Activated naive CD8-positive, alpha-beta T cell treated with anti-CD3 and anti-CD28 coated beads, Interleukin-2, amount 50 U/mL, for 24 hours (primary cell): Measurements from ENCODE around the gene BEGAIN.

Experiments
- ATAC-seq: fragments of 150-1000 bp; cut with Tn5 transposase; one replicate; pipeline ENCODE4 v1.10.0; 2021
- DNase-seq: peaks from one replicate; pipeline ENCODE4 v3.0.0; 2021
- H3K27ac Mint-ChIP-seq: one replicate; pipeline ENCODE4 v1.8.0; 2021; ENCODE audit warnings: mild to moderate bottlenecking, mixed read lengths
- H3K27me3 Mint-ChIP-seq: one replicate; pipeline ENCODE4 v1.8.0; 2021; ENCODE audit warnings: mixed read lengths
- H3K36me3 Mint-ChIP-seq: one replicate; pipeline ENCODE4 v1.8.0; 2021; ENCODE audit warnings: low read depth, mixed read lengths
- H3K4me1 Mint-ChIP-seq: one replicate; pipeline ENCODE4 v1.8.0; 2021; ENCODE audit warnings: mixed read lengths
- H3K4me3 Mint-ChIP-seq: one replicate; pipeline ENCODE4 v1.8.0; 2021; ENCODE audit warnings: mild to moderate bottlenecking, moderate library complexity, mixed read lengths
- H3K9me3 Mint-ChIP-seq: one replicate; pipeline ENCODE4 v1.8.0; 2021; ENCODE audit warnings: mixed read lengths

The BEGAIN gene

DNA sequence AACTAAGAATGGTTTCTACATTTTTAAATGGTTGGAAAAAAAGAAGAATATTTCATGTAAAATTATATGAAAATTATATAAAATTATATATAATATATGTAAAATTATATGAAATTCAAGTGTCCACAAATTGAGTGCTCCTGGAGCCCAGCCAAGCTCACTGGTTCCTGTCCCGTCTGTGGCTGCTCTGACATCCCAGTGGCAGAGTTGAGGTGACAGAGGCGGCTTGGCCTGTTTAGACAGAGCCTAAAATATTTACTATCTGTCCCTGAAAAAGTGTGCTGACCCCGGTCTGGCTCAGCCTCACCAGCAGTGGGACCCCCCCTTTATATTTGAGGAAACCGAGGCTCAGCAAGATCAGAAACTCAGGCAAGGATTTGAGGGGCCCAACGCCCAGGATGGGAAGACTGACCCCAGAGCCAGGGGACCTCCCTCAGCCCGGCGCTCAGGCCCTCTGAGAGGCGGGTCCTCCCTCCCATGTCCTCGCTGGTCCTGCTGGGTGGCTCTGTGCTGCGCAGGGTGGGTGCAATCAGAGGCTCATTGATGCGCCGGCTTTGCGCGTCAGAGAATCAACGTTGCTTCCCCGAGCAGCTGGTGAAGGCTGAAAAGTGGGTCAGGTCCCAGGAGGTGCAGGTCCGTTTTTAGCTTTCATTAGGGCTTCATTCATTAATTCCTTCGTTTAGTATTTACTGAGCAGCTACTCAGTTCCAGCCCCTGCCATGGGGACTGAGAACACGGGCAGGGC lies 21.5 kb upstream of the BEGAIN start:
- Mint-ChIP-seq H3K27me3 (peaks cover 2% of the 10 kb centered on the region), H3K27ac (no peak overlapping the region), H3K36me3 (no peaks in the 10 kb centered on the region), H3K9me3 (no peaks in the 10 kb centered on the region), H3K4me3 (no peak overlapping the region), H3K4me1 (no peaks in the 10 kb centered on the region)
- DNase-seq, result no peak
- no peak for ATAC-seq

DNA sequence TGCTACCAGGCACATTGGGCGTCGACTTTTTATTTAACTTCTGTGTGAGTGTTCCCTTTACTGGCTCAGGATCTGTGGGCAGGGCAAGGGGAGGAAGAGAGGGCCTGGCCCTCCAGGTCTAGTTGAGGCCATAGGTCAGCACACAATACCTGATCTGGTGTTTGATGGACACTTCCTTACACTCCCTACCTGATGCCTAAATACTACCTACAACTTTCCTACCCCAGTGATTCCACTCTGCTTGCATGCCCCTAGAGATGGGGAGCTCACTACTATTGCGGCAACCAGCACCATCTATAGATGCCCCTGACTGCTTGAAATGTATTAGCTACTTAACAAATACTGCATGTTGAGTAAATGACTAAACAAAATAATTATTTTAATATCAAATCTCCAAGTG lies 20.8 kb upstream of the BEGAIN start:
- Mint-ChIP-seq H3K9me3 (no peaks in the 10 kb centered on the region), H3K4me3 (no peak overlapping the region), H3K27me3 (peaks cover 2% of the 10 kb centered on the region), H3K4me1 (no peaks in the 10 kb centered on the region), H3K27ac (no peak overlapping the region), H3K36me3 (no peaks in the 10 kb centered on the region)
- no peak for ATAC-seq
- no peak for DNase-seq

DNA sequence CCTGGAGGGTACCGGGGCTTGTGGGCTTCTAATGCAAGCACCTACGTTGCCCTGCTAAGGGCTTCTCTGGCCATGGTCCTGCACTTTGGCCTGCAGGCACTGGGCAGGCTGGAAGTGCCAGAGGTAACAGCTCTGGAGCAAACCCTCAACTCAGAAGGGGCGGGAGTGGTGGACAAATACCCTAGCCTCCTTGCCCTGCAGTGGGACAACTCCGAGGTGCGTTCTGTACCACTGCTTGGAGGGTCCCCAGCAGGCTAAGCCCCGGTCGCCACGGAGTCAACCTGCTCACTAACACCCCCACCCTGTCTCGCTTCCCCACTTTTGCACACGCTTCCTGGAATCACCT lies 20.4 kb upstream of the BEGAIN start:
- Mint-ChIP-seq H3K4me3 (no peak overlapping the region), H3K4me1 (no peaks in the 10 kb centered on the region), H3K27me3 (peaks cover 2% of the 10 kb centered on the region)

DNA sequence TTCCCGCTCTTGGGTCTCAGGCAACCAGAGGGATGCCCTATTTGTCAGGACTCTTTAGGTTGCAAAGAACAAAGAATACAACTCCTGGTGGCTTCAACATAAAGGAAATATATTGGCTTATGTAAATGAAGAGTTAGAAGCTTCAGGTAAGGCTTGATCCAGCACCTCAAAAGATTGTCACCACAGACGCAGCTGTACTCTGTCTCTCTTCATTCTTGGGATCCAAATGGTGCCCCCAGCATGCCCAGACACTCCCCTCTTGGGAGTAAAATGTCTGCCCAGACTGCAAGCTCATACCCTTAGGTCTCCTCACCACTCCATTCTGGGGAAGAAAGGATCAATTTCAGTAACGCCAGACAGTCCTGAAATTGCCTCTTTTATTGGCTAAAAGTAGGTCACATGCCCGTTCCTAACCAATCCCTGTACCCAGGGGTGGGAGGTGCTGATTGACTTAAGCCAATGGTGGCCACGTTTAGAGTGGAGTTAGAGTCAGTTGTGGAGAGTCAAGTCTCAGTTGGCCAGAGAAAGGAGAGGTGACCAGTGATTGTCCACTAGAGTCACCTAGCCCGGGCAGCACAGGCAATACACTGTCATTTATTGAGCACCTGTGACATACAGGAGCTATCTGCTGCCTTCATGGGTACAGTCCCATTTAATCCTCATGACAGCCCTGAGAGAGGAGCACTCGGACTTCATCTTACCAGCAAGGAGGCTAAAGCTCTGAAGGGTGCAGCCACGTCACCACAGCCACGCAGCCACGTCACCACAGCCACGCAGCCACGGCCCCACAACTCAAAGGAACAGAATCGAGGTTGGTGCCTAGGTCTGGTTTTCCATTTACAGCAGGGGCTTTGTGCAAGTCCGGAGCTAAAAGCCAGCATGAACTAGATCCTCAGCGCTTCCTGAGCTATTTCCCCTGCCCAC lies 19.7 kb upstream of the BEGAIN start:
- H3K4me1 Mint-ChIP-seq, result no peaks in the 10 kb centered on the region
- no peak overlapping the region for H3K27ac Mint-ChIP-seq
- no peak overlapping the region for H3K4me3 Mint-ChIP-seq
- H3K36me3 Mint-ChIP-seq, result peaks cover 2% of the 10 kb centered on the region
- DNase-seq, result no peak
- H3K9me3 Mint-ChIP-seq, result peaks cover 9% of the 10 kb centered on the region
- peaks cover 2% of the 10 kb centered on the region for H3K27me3 Mint-ChIP-seq
- ATAC-seq, result no peak

More for the DNA sequence above, 20.4 kb upstream of the BEGAIN start:
- Mint-ChIP-seq H3K27ac (no peak overlapping the region), H3K9me3 (peaks cover 3% of the 10 kb centered on the region), H3K36me3 (no peaks in the 10 kb centered on the region)
- ATAC-seq (no peak), DNase-seq (no peak)

DNA sequence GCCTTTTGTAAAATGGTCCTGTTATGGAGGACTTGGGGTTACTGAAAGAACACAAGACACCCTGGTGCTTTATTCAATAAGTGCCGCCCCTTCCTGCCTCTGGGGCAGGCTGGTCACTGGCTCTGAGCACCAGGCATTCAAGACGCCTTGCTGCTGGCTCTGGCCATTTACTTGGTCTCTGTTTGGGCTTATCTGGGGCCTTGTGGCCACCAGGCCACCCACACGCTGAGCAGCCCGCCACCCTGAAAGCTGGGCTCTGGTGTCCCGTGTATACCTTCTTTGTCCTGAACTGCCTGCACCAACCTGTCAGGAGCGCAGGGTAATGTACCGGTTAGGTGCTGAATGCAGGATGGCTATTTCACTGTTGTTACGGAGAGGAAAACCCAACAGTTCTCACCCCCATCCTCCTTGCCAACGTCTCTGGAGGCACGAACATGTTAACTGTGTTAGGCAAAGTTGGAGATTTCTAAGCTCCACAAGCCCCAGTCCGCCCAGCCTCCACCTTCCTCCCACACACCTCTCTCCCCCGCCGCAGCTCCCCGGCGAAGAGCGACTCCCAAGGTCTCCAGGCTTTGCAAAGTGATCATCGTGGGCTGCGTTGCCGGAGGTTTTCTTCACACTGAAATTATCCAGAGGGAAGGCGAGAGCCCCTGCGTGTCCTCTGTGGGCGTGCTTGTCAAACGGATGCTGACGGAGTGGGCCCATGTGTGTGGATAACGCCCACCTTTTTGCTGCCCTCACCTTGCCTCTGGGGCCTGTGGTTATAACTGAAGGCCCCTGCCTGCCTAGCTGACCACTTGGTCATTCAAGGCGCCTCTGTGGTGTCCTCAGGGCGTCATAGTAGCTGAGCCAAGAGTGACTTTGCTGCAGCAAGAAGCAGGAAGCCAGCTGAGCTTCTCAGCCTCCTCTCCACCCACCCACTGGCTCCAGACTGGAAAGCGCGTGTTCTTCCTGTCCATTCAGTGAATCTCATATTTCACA lies 18.8 kb upstream of the BEGAIN start:
- Mint-ChIP-seq H3K36me3 (peaks cover 3% of the 10 kb centered on the region), H3K27ac (no peak overlapping the region), H3K27me3 (peaks cover 2% of the 10 kb centered on the region), H3K4me3 (no peak overlapping the region), H3K4me1 (no peaks in the 10 kb centered on the region), H3K9me3 (peaks cover 16% of the 10 kb centered on the region)
- ATAC-seq, result no peak
- no peak for DNase-seq

DNA sequence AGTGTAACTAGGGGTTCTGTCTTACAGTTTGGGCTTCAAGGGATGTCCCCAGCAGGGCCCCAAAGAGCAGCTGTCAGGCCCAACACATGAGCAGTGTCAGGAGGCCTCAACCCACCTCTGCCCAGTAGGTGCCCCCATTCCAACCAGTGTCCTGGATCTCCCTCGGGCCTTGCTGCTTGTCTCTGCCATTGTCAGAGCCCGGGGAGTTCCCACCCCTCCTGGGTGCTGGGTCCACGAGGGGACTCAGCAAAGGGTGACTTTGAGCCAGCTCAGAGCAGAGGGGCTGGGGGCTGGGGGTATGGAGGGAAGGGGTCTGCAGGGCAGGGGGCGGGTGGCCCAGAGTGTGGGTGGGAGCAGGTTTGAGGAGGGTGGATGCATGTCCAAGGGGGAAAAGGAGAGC lies 18.0 kb upstream of the BEGAIN start:
- no peak overlapping the region for H3K4me3 Mint-ChIP-seq
- H3K27ac Mint-ChIP-seq, result no peak overlapping the region
- peaks cover 3% of the 10 kb centered on the region for H3K36me3 Mint-ChIP-seq
- peaks cover 20% of the 10 kb centered on the region for H3K9me3 Mint-ChIP-seq
- H3K27me3 Mint-ChIP-seq, result peaks cover 2% of the 10 kb centered on the region
- ATAC-seq (no peak), DNase-seq (no peak)
- H3K4me1 Mint-ChIP-seq, result no peaks in the 10 kb centered on the region

DNA sequence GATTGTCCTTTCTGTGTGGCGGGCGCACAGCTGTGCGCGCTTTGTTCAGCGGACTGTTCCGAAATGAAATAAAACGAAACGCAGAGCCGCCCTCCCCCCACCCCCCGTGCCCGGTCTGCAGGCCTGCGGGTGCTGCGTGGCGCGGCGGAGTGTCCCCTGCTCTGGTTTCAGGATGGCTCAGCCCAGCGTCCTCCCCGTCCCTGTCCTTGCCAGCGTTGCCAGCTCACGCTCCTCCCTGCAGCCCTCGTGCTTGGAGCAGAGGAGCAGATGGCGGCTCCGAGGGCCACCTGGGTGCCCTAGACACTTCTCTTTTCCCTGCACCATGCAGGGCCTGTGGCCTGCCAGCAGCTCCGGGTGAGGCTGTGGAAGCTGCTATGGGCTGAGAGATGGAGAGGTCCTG lies 17.5 kb upstream of the BEGAIN start:
- Mint-ChIP-seq H3K4me3 (no peak overlapping the region), H3K9me3 (peaks cover 20% of the 10 kb centered on the region), H3K36me3 (peaks cover 3% of the 10 kb centered on the region), H3K27ac (no peak overlapping the region), H3K4me1 (no peaks in the 10 kb centered on the region), H3K27me3 (peaks cover 3% of the 10 kb centered on the region)
- ATAC-seq (no peak), DNase-seq (no peak)

DNA sequence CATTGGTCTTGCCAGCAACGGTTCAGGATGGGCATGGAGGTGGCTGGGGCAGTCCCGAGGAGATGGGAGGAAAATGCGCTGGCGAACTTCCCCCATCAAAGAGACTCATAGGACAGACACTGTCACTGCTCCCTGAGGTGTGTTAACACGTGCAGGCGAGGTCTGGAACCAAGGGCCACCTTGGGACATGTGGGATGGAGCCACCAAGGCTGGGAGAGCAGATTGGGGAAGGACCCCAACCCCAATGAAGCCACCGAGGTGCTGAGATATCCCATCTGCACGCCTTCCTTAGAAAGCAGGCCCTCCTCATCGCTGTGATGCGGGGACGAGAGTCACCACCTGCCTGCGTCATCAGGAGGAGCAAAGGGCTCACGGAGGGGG lies 16.9 kb upstream of the BEGAIN start:
- ATAC-seq, result no peak
- no peak overlapping the region for H3K27ac Mint-ChIP-seq
- no peaks in the 10 kb centered on the region for H3K4me1 Mint-ChIP-seq
- H3K36me3 Mint-ChIP-seq, result peaks cover 3% of the 10 kb centered on the region
- no peak for DNase-seq
- H3K9me3 Mint-ChIP-seq, result peaks cover 20% of the 10 kb centered on the region
- H3K4me3 Mint-ChIP-seq, result no peak overlapping the region
- peaks cover 8% of the 10 kb centered on the region for H3K27me3 Mint-ChIP-seq

DNA sequence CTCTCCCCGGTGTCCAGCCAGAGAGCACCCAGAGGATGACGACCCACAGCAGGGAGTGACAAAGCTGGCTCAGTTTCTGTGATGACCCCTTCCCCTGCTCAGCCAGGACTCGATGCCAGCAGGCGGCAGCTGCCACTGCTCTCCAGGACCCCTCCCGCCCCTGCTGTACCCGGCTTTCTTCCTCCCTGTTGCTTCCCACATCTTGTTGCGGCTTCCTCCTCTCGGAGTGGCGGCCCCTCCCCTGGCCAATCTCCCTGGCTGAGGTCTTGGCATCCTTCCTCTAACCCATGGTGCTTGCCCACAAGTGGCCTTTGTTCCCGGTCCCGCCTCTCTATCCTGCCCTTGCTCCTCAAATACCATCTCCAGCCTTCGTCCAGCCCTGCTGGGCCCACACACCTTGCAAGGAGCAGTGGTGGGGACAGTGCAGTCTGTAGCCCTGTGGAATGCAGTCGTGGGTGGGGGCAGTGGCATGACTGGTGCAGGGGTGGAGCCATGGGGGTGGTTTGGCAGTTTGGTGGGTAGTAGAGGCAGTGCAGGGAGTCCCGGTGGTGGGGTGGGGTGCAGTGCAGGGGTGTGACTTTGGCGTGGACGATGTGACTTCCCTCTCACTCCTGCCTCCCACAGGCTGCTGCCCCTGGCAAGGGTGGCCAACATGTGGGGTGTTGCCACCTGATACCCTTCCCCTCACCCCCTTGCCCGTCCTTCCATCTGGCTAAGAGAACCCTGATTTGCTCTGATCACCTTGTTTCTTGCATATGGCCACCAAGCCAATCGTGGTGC lies 16.3 kb upstream of the BEGAIN start:
- Mint-ChIP-seq H3K27ac (no peak overlapping the region), H3K36me3 (peaks cover 3% of the 10 kb centered on the region), H3K4me1 (no peaks in the 10 kb centered on the region), H3K4me3 (no peak overlapping the region), H3K27me3 (peaks cover 12% of the 10 kb centered on the region), H3K9me3 (peaks cover 20% of the 10 kb centered on the region)
- ATAC-seq (no peak), DNase-seq (no peak)

DNA sequence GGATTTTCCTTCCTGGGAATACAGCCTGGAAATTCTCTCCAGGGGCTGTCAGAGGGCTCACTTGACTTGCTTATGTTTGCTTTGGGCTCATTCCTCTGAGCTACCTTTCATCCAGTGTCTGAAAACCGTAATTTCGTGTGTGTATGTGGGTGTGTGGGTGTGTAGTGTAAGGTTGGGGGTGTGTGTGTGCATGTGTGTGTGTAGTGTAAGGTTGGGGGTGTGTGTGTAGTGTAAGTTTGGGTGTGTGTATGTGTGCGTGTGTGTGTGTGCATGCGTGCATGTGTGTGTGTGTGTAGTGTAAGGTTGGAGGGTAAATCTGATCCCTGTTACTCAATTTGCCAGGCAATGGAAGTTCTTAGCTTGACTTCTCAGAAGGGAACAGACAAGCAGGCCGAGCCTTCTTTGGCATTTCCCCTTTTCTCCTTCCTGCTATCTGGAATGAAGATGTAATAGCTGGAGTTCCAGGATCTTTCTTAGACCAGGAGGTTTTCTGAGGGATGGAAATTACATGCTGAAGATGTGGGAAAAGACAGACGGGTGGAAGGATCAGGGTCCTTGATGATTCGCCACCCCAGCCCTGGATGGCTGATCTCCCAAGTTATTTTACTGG lies 15.5 kb upstream of the BEGAIN start:
- ATAC-seq (no peak), DNase-seq (no peak)
- Mint-ChIP-seq H3K36me3 (peaks cover 3% of the 10 kb centered on the region), H3K27me3 (peaks cover 12% of the 10 kb centered on the region), H3K4me1 (no peaks in the 10 kb centered on the region), H3K4me3 (no peak overlapping the region), H3K27ac (no peak overlapping the region), H3K9me3 (peaks cover 20% of the 10 kb centered on the region)

DNA sequence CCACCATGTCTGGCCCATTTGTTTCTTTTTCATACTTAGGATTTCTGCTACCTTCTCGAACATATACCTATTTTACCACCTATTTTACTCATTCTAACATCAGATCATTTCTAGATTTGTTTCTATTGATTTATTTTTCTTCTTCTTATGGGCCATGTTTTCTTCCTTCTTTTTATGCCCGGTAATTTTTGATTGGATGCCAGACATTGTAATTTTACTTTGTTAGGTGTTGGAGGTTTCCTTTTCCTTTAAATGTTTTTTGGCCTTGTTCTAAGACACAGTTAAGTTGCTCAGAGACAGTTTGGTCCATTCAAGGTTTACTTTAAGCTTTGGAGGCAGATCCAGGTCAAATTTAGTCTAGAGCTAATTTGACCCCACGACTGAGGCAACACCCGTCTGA lies 14.7 kb upstream of the BEGAIN start:
- no peaks in the 10 kb centered on the region for H3K4me1 Mint-ChIP-seq
- H3K27me3 Mint-ChIP-seq, result peaks cover 12% of the 10 kb centered on the region
- peaks cover 20% of the 10 kb centered on the region for H3K9me3 Mint-ChIP-seq
- ATAC-seq (no peak), DNase-seq (no peak)
- H3K4me3 Mint-ChIP-seq, result no peak overlapping the region
- no peak overlapping the region for H3K27ac Mint-ChIP-seq
- H3K36me3 Mint-ChIP-seq, result peaks cover 3% of the 10 kb centered on the region

DNA sequence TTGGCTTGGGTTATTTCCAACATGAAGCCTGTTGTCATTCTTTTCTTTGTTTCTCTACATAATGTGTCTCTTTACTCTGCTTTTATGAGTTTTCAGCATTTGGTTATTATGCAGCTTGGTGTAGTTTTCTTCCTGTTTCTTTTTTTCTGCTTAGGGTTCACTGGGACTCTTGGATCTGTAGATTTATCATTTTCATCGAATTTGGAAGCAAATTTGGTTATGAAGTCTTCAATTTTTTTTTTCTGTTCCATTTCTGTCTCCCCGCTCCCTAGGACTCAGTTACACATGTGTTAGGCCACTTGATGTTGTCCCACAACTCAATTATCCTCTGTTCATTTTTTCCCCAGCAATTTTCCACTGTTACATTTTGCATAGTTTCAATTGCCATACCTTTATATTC lies 13.8 kb upstream of the BEGAIN start:
- no peak overlapping the region for H3K4me3 Mint-ChIP-seq
- peaks cover 10% of the 10 kb centered on the region for H3K27me3 Mint-ChIP-seq
- ATAC-seq (no peak), DNase-seq (no peak)
- H3K36me3 Mint-ChIP-seq, result peaks cover 3% of the 10 kb centered on the region
- H3K4me1 Mint-ChIP-seq, result no peaks in the 10 kb centered on the region
- H3K9me3 Mint-ChIP-seq, result peaks cover 20% of the 10 kb centered on the region
- H3K27ac Mint-ChIP-seq, result no peak overlapping the region

DNA sequence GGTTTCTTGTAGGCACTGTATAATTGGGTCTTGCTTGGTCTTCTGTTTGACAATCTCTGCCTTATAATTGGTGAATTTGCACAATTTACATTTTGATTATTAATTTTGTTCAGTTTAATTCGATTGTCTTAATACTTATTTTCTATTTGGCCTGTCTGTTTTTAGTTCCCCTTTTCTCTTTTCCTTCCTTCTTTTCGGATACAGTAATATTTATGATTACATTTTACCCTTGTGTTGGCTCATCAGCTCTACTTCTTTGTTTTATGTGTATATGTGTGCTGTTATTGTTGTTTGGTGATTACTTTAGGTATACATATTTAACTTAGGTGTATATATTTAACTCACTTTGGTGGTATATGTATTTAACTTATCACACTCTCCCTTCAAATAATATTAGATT lies 12.8 kb upstream of the BEGAIN start:
- DNase-seq, result no peak

More for the DNA sequence above, 12.8 kb upstream of the BEGAIN start:
- no peaks in the 10 kb centered on the region for H3K4me1 Mint-ChIP-seq
- no peak for ATAC-seq
- no peak overlapping the region for H3K27ac Mint-ChIP-seq
- H3K4me3 Mint-ChIP-seq, result no peak overlapping the region
- peaks cover 10% of the 10 kb centered on the region for H3K27me3 Mint-ChIP-seq
- peaks cover 20% of the 10 kb centered on the region for H3K9me3 Mint-ChIP-seq
- H3K36me3 Mint-ChIP-seq, result peaks cover 3% of the 10 kb centered on the region
